Keratinocyte (primary cell): Measurements from ENCODE around the gene PMIS2. TPM values are rescaled to one million over a fixed set of nuclear protein-coding genes. Genes with fewer than 3 reads are reported as not detected.

ENCODE experiments used
- DNase-seq: peaks from one replicate; pipeline ENCODE4 v3.0.0-alpha.2; 2011; ENCODE audit warnings: low read depth, missing footprints, low spot score
- FAIRE-seq: peaks from 2 replicates; lab custom pipeline; 2011; peaks lifted over from hg19 to GRCh38; lab: Jason Lieb, UNC
- H2AFZ ChIP-seq: 2 replicates; pipeline ENCODE4 v1.6.0; 2012; ENCODE audit warnings: low read length, control low read depth, inconsistent platforms; ENCODE audit not compliant: control insufficient read depth
- H3K27ac ChIP-seq: 2 replicates; pipeline ENCODE4 v1.5.1; 2011; ENCODE audit warnings: low read length; ENCODE audit not compliant: control insufficient read depth, insufficient read depth
- H3K27me3 ChIP-seq: 3 replicates; pipeline ENCODE4 v1.6.0; 2011; ENCODE audit warnings: low read length; ENCODE audit not compliant: control insufficient read depth, insufficient read depth; ENCODE audit errors: extremely low read depth
- H3K36me3 ChIP-seq, 2 experiments: 2 replicates in 1 of 2; 3 replicates in 1 of 2; pipeline ENCODE4 v1.5.1; 2011; ENCODE audit warnings: low read length in 2 of 2, mild to moderate bottlenecking in 1 of 2; ENCODE audit not compliant: control insufficient read depth in 2 of 2, insufficient read depth in 2 of 2; ENCODE audit errors: extremely low read depth in 1 of 2
- H3K4me1 ChIP-seq: 3 replicates; pipeline ENCODE4 v1.5.1; 2011; ENCODE audit warnings: low read length; ENCODE audit not compliant: control insufficient read depth, insufficient read depth; ENCODE audit errors: extremely low read depth
- H3K4me2 ChIP-seq: 3 replicates; pipeline ENCODE4 v1.6.0; 2011; ENCODE audit warnings: low read depth, low read length; ENCODE audit not compliant: control insufficient read depth, insufficient read depth; ENCODE audit errors: extremely low read depth
- H3K4me3 ChIP-seq, 3 experiments: fragments of 200-600 bp in 1 of 3; sonication (generic) in 1 of 3; 2 replicates in 2 of 3; 3 replicates in 1 of 3; pipeline ENCODE4 v1.5.1; 2011 to 2016; ENCODE audit warnings: low read length in 3 of 3, mild to moderate bottlenecking in 3 of 3, control low read depth in 2 of 3, inconsistent platforms in 1 of 3, low read depth in 1 of 3, mixed read lengths in 1 of 3, mixed run types in 1 of 3, moderate library complexity in 1 of 3; ENCODE audit not compliant: control insufficient read depth in 2 of 3, insufficient read depth in 2 of 3; ENCODE audit errors: extremely low read depth in 1 of 3
- H3K79me2 ChIP-seq: 2 replicates; pipeline ENCODE4 v1.6.0; 2012; ENCODE audit warnings: low read length; ENCODE audit not compliant: control insufficient read depth, insufficient read depth
- H3K9ac ChIP-seq: 3 replicates; pipeline ENCODE4 v1.6.0; 2011; ENCODE audit warnings: low read length; ENCODE audit not compliant: control insufficient read depth, insufficient read depth; ENCODE audit errors: extremely low read depth
- H3K9me1 ChIP-seq: 3 replicates; pipeline ENCODE4 v1.6.0; 2011; ENCODE audit warnings: low read length; ENCODE audit not compliant: control insufficient read depth, insufficient read depth; ENCODE audit errors: extremely low read depth
- H3K9me3 ChIP-seq: 2 replicates; pipeline ENCODE4 v1.5.1; 2012; ENCODE audit warnings: low read depth, low read length; ENCODE audit not compliant: control insufficient read depth
- H4K20me1 ChIP-seq: 3 replicates; pipeline ENCODE4 v1.6.0; 2011; ENCODE audit warnings: low read length; ENCODE audit not compliant: control insufficient read depth, insufficient read depth; ENCODE audit errors: extremely low read depth
- CTCF ChIP-seq, 3 experiments: IDR thresholded peaks in 1 of 3; conservative IDR thresholded peaks in 1 of 3; optimal IDR thresholded peaks in 1 of 3; 2 replicates in 2 of 3; 3 replicates in 1 of 3; pipeline versions ENCODE3 to v1.5.1; 2011; ENCODE audit warnings: low read length in 3 of 3, mild to moderate bottlenecking in 3 of 3, moderate library complexity in 2 of 3, control low read depth in 1 of 3, inconsistent platforms in 1 of 3; ENCODE audit not compliant: insufficient read depth in 2 of 3; ENCODE audit errors: extremely low read depth in 1 of 3
- EZH2 ChIP-seq: IDR thresholded peaks from one replicate; pipeline ENCODE4 v1.6.1; 2012; ENCODE audit warnings: inconsistent platforms, mild to moderate bottlenecking, low read length, moderate library complexity
- dilution Hi-C: fragments of 300-500 bp; cut with MboI; formaldehyde crosslinking; loops from one replicate; pipeline ENCODE4 v1.7.0; 2020; ENCODE audit warnings: low sequenced_read_pairs; ENCODE audit not compliant: extremely low pct_ligation_motif_present
- polyA minus RNA-seq, 3 experiments: library from RNA; depleted of rRNA, polyadenylated mRNA; stranded (reverse); fragments of >200 nt; gene quantifications; 1 replicate in 1 of 3; 2 replicates in 1 of 3; 3 replicates in 1 of 3; pipeline ENCODE4 v1.2.3, GENCODE V29; 2011
- polyA plus RNA-seq, 5 experiments: library from polyadenylated mRNA; depleted of rRNA in 3 of 5; stranded (reverse) in 3 of 5; stranded (forward) in 1 of 5; unstranded in 1 of 5; fragments of >200 nt; gene quantifications; 1 replicate in 1 of 5; 2 replicates in 3 of 5; 3 replicates in 1 of 5; pipeline versions ENCODE4 v1.2.1 to v1.2.3, GENCODE V29; 2011 to 2012; ENCODE audit warnings: missing spikeins in 2 of 5, low read depth in 1 of 5, low replicate concordance in 1 of 5

The PMIS2 gene
- polyA plus RNA-seq: not detected in 3 replicates
- not detected for polyA plus RNA-seq (2011; ENCODE audit: low read depth)
- not detected in 2 replicates for polyA plus RNA-seq (2011; cell fraction: cytosol; rRNA removed)
- polyA plus RNA-seq (2011; cell fraction: nucleus; rRNA removed): not detected in 2 replicates
- not detected in 2 replicates for polyA plus RNA-seq (2012; ENCODE audit: low replicate concordance)
- polyA minus RNA-seq: not detected in 3 replicates
- not detected for polyA minus RNA-seq (2011; cell fraction: cytosol; rRNA and poly(A)+ RNA removed)
- polyA minus RNA-seq (2011; cell fraction: nucleus; rRNA and poly(A)+ RNA removed): not detected in 2 replicates

- no peak within 1 kb of the TSS for H3K4me3 ChIP-seq
- no peak for TF ChIP-seq EZH2
- no peak for TF ChIP-seq CTCF (optimal IDR thresholded peaks at IDR 0.05 in 1 of 3, IDR thresholded peaks at IDR 0.05 in 1 of 3, conservative IDR thresholded peaks at IDR 0.05 in 1 of 3; ENCODE audit: extremely low read depth in 1 of 3, insufficient read depth in 2 of 3, low read length in 3 of 3)
- dilution Hi-C loops: no loop called here
- H3K27me3 ChIP-seq: no peaks in the 10 kb centered on the region
- H3K9me1 ChIP-seq: no peaks in the 10 kb centered on the region
- no peaks in the 10 kb centered on the region for H3K36me3 ChIP-seq
- no peak within 1 kb of the TSS for H3K27ac ChIP-seq
- DNase-seq (no peak), FAIRE-seq (no peak)
- H3K79me2 ChIP-seq: no peaks in the 10 kb centered on the region
- H4K20me1 ChIP-seq: no peaks in the 10 kb centered on the region
- no peaks in the 10 kb centered on the region for H3K9me3 ChIP-seq
- H3K9ac ChIP-seq: no peak within 1 kb of the TSS
- H3K4me1 ChIP-seq: no peaks in the 10 kb centered on the region
- H2AFZ ChIP-seq: no peak within 1 kb of the TSS
- H3K4me2 ChIP-seq: no peak within 1 kb of the TSS
Measured at GRCh38 chr19:35585848-35586247, at the start of gene PMIS2. TSS of gene PMIS2 (plus strand) at chr19:35586173. CDS start at chr19:35586260, 87 bp downstream.

- FAIRE-seq (no peak), DNase-seq (no peak)
- no peak overlapping the region for H3K4me3 ChIP-seq
- no peak overlapping the region for H3K9ac ChIP-seq
- H3K9me3 ChIP-seq: no peaks in the 10 kb centered on the region
- no peak for TF ChIP-seq EZH2
- no peak for TF ChIP-seq CTCF (optimal IDR thresholded peaks at IDR 0.05 in 1 of 3, IDR thresholded peaks at IDR 0.05 in 1 of 3, conservative IDR thresholded peaks at IDR 0.05 in 1 of 3; ENCODE audit: extremely low read depth in 1 of 3, insufficient read depth in 2 of 3, low read length in 3 of 3)
- dilution Hi-C loops: no loop called here
- H3K27me3 ChIP-seq: peaks cover 7% of the 10 kb centered on the region
- H3K9me1 ChIP-seq: no peaks in the 10 kb centered on the region
- H3K4me2 ChIP-seq: no peak overlapping the region
- peaks cover 4 to 6% of the 10 kb centered on the region in 2 experiments for H3K36me3 ChIP-seq
- H2AFZ ChIP-seq: no peak overlapping the region
- H3K27ac ChIP-seq: no peak overlapping the region
- no peaks in the 10 kb centered on the region for H4K20me1 ChIP-seq
- peaks cover 7% of the 10 kb centered on the region for H3K79me2 ChIP-seq
- peaks cover 3% of the 10 kb centered on the region for H3K4me1 ChIP-seq
Measured at GRCh38 chr19:35539314-35539713, 46.7 kb upstream of the PMIS2 start.
